Activated naive CD8-positive, alpha-beta T cell (primary cell): ENCODE data around the gene STING1.
"Not testable (repeated sequence)": the region's sequence is repeated elsewhere in the genome, so short reads cannot be mapped to it uniquely, and the experiment has no call there.

Experiments used
- H3K27ac Mint-ChIP-seq: one replicate; pipeline ENCODE4 v1.8.0; 2021; ENCODE audit warnings: mixed read lengths
- H3K27me3 Mint-ChIP-seq: one replicate; pipeline ENCODE4 v1.8.0; 2021; ENCODE audit warnings: mixed read lengths
- H3K36me3 Mint-ChIP-seq: one replicate; pipeline ENCODE4 v1.8.0; 2021; ENCODE audit warnings: mixed read lengths
- H3K4me1 Mint-ChIP-seq: one replicate; pipeline ENCODE4 v1.8.0; 2021; ENCODE audit warnings: low read depth, mixed read lengths
- H3K4me3 Mint-ChIP-seq: one replicate; pipeline ENCODE4 v1.8.0; 2021; ENCODE audit warnings: mild to moderate bottlenecking, mixed read lengths
- H3K9me3 Mint-ChIP-seq: one replicate; pipeline ENCODE4 v1.8.0; 2021; ENCODE audit warnings: low read depth, mixed read lengths

STING1 gene

GRCh38 chr5:139513852-139514485, 31.4 kb upstream of the STING1 start:
- H3K36me3 Mint-ChIP-seq: peaks cover 2% of the 10 kb centered on the region
- H3K9me3 Mint-ChIP-seq: no peaks in the 10 kb centered on the region
- peaks cover 48% of the 10 kb centered on the region for H3K4me1 Mint-ChIP-seq
- no peak overlapping the region for H3K27ac Mint-ChIP-seq
- no peak overlapping the region for H3K4me3 Mint-ChIP-seq
- no peaks in the 10 kb centered on the region for H3K27me3 Mint-ChIP-seq

DNA sequence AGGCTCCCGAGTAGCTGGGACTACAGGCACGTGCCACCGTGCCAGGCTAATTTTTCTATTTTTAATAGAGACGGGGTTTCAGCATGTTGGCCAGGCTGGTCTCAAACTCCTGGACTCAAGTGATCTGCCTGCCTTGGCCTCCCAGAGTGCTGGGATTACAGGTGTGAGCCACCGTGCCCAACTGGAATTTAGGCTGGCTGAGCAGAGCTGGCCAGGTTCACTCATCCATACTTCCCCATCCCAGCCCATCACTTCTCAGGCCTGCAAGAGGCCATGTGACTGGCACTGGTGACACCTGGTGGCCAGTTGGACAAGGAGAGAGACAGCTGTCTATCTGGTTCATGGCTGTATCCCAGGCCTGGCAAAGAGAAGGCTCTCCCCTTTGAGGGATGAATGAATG, 30.9 kb upstream of the STING1 start:
- H3K4me1 Mint-ChIP-seq: peaks cover 43% of the 10 kb centered on the region
- H3K4me3 Mint-ChIP-seq, H3K9me3 Mint-ChIP-seq, H3K27me3 Mint-ChIP-seq, H3K36me3 Mint-ChIP-seq, H3K27ac Mint-ChIP-seq: not testable (repeated sequence)

DNA sequence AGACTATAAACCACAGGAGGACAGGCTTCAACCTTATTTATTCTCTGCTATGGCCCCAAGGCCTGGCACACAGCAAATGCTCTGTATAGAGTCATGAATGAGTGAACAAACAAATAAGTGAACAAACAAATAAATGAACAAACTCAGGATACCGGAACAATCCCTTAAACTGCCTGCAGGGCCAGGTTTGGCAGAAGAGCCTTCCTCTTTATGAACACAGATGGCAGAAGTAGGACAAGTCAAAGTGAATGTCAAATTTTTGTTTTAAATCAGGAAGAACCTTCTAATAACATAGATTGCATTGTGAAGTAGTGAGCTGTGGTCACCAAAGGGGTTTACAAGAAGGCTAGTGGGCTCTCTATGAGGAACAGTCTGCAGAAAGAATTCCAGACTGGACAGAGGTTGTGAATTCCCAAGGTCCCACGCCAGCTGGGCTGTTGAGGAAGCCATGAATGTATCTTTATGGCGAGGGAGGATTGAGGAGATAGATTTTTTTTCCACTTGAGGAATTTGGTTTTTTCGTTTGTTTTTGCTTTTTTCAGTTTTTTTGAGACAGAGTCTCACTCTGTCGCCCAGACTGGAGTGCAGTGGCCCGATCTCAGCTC, 30.3 kb upstream of the STING1 start:
- no peaks in the 10 kb centered on the region for H3K27me3 Mint-ChIP-seq
- no peaks in the 10 kb centered on the region for H3K9me3 Mint-ChIP-seq
- peaks cover 38% of the 10 kb centered on the region for H3K4me1 Mint-ChIP-seq
- H3K27ac Mint-ChIP-seq: peak overlapping the region; percentile 24
- H3K36me3 Mint-ChIP-seq: no peaks in the 10 kb centered on the region
- H3K4me3 Mint-ChIP-seq: no peak overlapping the region

GRCh38 chr5:139504722-139505121, 22.2 kb upstream of the STING1 start:
- H3K9me3 Mint-ChIP-seq: not testable (repeated sequence)

GRCh38 chr5:139503879-139504278, 21.3 kb upstream of the STING1 start:
- H3K36me3 Mint-ChIP-seq, H3K27ac Mint-ChIP-seq, H3K9me3 Mint-ChIP-seq, H3K4me1 Mint-ChIP-seq, H3K27me3 Mint-ChIP-seq, H3K4me3 Mint-ChIP-seq: not testable (repeated sequence)

More at GRCh38 chr5:139504722-139505121, 22.2 kb upstream of the STING1 start:
- H3K27me3 Mint-ChIP-seq, H3K4me3 Mint-ChIP-seq, H3K36me3 Mint-ChIP-seq, H3K27ac Mint-ChIP-seq, H3K4me1 Mint-ChIP-seq: not testable (repeated sequence)

- H3K4me3 Mint-ChIP-seq, H3K36me3 Mint-ChIP-seq, H3K27ac Mint-ChIP-seq, H3K9me3 Mint-ChIP-seq, H3K4me1 Mint-ChIP-seq, H3K27me3 Mint-ChIP-seq: not testable (repeated sequence)
Measured at GRCh38 chr5:139503036-139503817, 20.7 kb upstream of the STING1 start.

DNA sequence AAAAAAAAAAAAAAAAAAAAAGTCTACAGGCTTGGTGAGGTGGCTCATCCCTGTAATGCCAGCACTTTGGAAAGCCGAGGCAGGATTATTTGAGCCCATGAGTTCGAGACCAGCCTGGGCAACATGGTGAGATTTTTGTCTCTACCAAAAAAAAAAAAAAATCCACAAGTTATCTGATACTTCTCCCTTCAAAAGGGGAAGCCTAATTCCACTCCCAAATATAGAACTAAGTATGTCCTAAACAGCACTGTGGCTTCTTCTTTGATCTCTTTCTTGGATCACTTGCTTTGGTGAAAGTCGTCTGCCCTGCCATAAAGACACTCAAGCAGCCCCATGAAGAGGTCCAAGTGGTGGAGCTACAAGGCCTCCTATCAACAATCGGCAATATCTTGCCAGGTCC, 18.8 kb upstream of the STING1 start:
- H3K27ac Mint-ChIP-seq: no peak overlapping the region
- no peaks in the 10 kb centered on the region for H3K4me1 Mint-ChIP-seq
- no peaks in the 10 kb centered on the region for H3K9me3 Mint-ChIP-seq
- no peaks in the 10 kb centered on the region for H3K27me3 Mint-ChIP-seq
- no peaks in the 10 kb centered on the region for H3K36me3 Mint-ChIP-seq
- H3K4me3 Mint-ChIP-seq: no peak overlapping the region

DNA sequence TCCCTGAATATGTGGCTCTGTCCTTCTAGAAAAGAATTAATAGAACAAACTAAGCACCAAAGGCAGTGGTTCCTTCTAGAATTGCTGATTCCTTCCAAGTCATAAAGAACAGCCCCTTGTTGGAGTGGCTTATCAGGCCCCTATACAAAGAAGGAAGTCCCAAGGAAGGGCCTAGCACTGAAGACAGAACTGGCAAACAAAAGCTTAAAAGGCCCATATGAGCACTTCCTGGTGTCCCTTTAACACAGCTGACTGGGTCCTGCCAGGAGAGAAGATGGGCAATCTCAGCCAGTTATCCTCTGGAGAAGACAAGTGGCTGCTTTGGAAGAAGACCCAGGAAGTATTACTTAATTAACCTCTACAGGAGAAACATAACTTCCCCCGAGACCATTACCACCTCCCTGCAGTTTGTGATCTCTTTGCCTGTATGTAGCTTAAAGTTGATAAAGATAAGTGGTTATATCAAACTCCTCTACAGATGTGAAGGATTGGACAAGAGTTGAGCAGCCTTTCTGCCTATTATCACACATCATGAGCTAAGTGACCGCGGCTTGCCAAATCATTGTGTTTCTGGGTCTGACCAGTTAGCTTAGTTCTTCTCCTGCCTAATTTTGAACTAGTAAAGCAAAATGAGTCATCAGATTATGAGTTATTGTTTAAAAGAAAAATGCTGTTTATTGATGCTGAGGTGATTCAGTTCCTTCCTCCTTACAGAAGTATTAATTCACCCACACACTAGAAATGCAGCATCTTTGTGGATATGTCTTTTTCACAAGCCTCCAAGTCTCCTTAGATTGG, 13.3 kb upstream of the STING1 start:
- Mint-ChIP-seq H3K36me3 (no peaks in the 10 kb centered on the region), H3K9me3 (no peaks in the 10 kb centered on the region), H3K27me3 (no peaks in the 10 kb centered on the region), H3K4me3 (no peak overlapping the region), H3K27ac (peak overlapping the region; percentile 11), H3K4me1 (peaks cover 22% of the 10 kb centered on the region)

- no peaks in the 10 kb centered on the region for H3K27me3 Mint-ChIP-seq
- no peaks in the 10 kb centered on the region for H3K9me3 Mint-ChIP-seq
- H3K27ac Mint-ChIP-seq: no peak overlapping the region
- H3K36me3 Mint-ChIP-seq: no peaks in the 10 kb centered on the region
- no peak overlapping the region for H3K4me3 Mint-ChIP-seq
- H3K4me1 Mint-ChIP-seq: peaks cover 22% of the 10 kb centered on the region
Measured at GRCh38 chr5:139494832-139495231, 12.3 kb upstream of the STING1 start.

DNA sequence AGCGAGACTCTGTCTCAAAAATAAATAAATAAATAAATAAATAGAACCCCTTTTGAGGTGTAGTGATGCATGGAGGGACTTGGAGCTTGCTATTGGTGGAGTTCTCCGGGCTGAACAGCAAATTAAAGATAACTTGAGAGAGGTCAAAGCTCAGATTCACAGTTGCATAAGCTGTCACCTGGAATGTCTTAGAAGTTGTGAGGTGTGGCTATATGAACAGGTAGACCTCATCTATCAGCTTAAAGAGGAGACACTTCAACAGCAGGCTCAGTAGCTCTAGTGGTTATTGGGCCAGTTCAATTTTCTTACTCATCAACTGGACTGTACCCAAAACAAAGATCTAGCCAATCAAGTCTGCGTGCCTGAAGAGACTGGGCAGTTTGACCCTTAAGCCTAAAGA, 11.7 kb upstream of the STING1 start:
- no peaks in the 10 kb centered on the region for H3K9me3 Mint-ChIP-seq
- H3K36me3 Mint-ChIP-seq: no peaks in the 10 kb centered on the region
- H3K27me3 Mint-ChIP-seq: no peaks in the 10 kb centered on the region
- H3K27ac Mint-ChIP-seq: no peak overlapping the region
- H3K4me3 Mint-ChIP-seq: no peak overlapping the region
- H3K4me1 Mint-ChIP-seq: peaks cover 22% of the 10 kb centered on the region

- H3K9me3 Mint-ChIP-seq: no peaks in the 10 kb centered on the region
- no peak overlapping the region for H3K27ac Mint-ChIP-seq
- peaks cover 28% of the 10 kb centered on the region for H3K4me1 Mint-ChIP-seq
- peak overlapping the region; percentile 40 for H3K4me3 Mint-ChIP-seq
- no peaks in the 10 kb centered on the region for H3K36me3 Mint-ChIP-seq
- H3K27me3 Mint-ChIP-seq: no peaks in the 10 kb centered on the region
Measured at GRCh38 chr5:139492700-139493192, 10.2 kb upstream of the STING1 start.

DNA sequence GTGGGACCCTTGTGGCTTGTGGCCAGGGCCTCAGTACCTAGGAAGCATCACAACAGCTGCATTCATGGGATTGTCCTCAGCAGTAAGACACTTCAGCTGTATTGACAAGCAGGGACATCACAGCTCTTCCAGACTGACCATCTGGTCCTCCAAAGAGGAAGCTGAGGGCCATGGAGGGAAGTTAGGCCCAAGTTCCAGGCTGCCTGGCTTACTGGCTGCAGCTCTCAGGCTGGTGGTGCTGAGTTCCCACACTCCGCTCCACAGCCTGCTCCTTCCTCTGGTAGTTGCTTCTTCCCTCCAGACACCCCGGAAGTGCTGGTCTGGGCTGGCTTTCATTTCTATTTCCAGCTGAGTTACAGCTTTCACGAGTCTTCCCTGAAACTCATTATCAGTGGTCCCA, 5.7 kb upstream of the STING1 start:
- H3K27ac Mint-ChIP-seq: no peak overlapping the region
- peaks cover 16% of the 10 kb centered on the region for H3K4me1 Mint-ChIP-seq
- H3K4me3 Mint-ChIP-seq: no peak overlapping the region
- H3K27me3 Mint-ChIP-seq: no peaks in the 10 kb centered on the region
- no peaks in the 10 kb centered on the region for H3K9me3 Mint-ChIP-seq
- no peaks in the 10 kb centered on the region for H3K36me3 Mint-ChIP-seq

GRCh38 chr5:139486201-139486600, 3.6 kb upstream of the STING1 start:
- Mint-ChIP-seq H3K4me3 (no peak overlapping the region), H3K36me3 (no peaks in the 10 kb centered on the region), H3K9me3 (no peaks in the 10 kb centered on the region), H3K27ac (no peak overlapping the region), H3K4me1 (peaks cover 19% of the 10 kb centered on the region), H3K27me3 (no peaks in the 10 kb centered on the region)

- Mint-ChIP-seq H3K4me3 (peak overlapping the region; percentile 90), H3K27ac (peak overlapping the region; percentile 96), H3K4me1 (peaks cover 36% of the 10 kb centered on the region)
- H3K9me3 Mint-ChIP-seq, H3K27me3 Mint-ChIP-seq, H3K36me3 Mint-ChIP-seq: not testable (repeated sequence)
Measured at GRCh38 chr5:139482890-139483208, 291 bp upstream of the STING1 start.

GRCh38 chr5:139481580-139482049, 943 bp downstream of the STING1 start:
- H3K4me3 Mint-ChIP-seq: peak overlapping the region; percentile 90

More at GRCh38 chr5:139481580-139482049, 943 bp downstream of the STING1 start:
- Mint-ChIP-seq H3K4me1 (peaks cover 39% of the 10 kb centered on the region), H3K27me3 (no peaks in the 10 kb centered on the region), H3K27ac (peak overlapping the region; percentile 96), H3K9me3 (no peaks in the 10 kb centered on the region), H3K36me3 (no peaks in the 10 kb centered on the region)
